ENCODE measurements around the gene SORBS2.
"Not testable (repeated sequence)": the region's sequence is repeated elsewhere in the genome, so short reads cannot be mapped to it uniquely, and the experiment has no call there.

SORBS2 gene

DNA sequence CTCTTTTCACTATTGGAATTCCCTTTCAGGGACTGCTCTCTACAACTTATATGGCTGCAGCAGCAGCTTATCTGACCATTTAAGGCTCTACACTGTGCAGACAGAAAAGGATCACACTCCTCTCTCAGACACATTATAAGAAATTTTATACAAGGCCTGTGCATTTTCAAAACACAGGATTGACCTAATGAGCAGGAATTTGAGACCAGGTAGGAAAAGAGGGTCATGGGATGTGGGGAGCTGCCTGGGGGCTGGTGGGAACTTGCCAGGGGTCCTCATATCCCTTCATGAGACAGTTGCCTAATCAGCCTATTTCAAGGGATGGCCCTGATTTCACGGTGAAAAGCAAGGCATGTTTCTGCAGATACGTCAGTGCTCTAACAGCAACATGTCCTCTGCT lies 77.1 kb downstream of the SORBS2 start:
- DNase-seq, result no peak

DNA sequence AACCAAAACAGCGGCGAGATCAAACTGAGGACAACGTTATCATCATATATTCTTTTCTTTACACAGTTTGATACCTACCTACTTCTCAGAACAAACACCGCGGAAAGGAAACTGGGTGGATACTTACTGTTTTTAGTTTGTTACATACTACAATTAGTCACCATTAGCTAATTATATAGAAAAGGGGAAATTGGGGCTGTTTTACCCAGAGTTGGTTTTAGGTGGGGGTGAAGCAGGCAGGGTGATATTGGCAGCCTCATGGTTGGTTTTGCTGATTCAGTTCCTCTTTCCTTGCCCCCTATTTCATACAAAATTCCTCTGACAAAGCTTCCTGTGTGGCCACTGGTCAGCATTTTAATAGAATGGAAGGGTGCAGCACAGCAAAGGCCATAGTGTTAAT lies 77.8 kb downstream of the SORBS2 start:
- no peak for DNase-seq

- DNase-seq, result no peak
These were observed 81.0 kb downstream of the SORBS2 start for GRCh38 chr4:185730849-185731608.

DNA sequence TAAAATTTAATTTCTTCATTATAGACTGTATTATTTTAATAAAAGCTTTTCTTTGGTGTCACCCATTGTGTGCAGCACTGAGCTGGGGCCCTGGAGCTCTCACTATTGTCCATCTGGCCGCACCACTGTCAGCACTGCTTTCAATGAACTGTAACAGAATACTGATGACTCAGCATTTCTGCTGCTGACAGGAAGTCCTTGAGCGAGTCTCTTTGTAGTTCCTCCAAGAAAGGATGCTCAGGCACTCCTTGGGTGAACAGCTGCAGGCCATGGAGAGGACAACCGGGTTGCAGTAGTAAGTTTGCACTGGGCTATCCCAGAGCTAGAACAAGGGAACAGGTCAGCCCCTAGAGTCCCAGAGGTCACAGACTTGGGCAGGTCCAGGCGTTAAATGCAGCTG lies 81.6 kb downstream of the SORBS2 start:
- no peak for DNase-seq

DNA sequence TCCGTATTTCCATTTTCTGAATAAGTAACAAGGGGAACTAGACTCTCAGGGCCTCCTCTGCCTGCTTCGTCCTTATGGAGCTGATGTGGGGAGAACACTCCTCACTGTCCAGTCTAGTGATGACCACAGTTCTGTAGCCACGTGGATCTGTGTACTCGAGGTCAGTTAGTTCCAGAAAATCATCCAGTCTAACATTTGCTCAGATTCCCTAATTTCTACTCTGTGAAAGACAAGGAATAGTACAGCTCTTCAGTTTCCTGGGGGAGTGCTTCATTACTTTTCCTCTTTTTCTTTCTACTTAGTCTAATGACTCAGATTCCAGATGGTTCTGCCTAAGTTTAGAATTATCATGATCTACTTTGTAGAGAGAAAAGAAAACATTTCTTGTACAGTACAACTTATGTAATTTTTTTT lies 82.6 kb downstream of the SORBS2 start:
- no peak for DNase-seq

DNA sequence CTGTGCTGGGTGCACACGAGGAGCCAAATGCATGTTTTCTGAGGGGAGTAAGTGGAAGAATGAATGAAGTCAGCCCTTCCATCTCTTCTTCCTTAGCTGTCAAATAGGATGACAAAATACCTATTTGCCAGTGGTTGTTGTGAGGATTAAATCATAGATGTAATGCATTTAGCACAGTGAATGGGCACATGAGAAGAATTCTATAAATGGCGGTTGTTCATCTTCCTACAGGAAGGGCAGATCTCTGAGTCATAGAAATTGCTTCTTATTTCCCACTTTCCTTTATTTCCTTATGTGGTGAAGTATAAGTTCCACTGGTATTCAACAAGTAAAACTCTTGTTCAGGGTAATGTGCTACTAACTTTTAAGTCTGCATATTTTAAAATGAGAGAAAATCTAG lies 83.1 kb downstream of the SORBS2 start:
- DNase-seq, result no peak

GRCh38 chr4:185726931-185727330 lies 85.1 kb downstream of the SORBS2 start:
- DNase-seq, result no peak

DNA sequence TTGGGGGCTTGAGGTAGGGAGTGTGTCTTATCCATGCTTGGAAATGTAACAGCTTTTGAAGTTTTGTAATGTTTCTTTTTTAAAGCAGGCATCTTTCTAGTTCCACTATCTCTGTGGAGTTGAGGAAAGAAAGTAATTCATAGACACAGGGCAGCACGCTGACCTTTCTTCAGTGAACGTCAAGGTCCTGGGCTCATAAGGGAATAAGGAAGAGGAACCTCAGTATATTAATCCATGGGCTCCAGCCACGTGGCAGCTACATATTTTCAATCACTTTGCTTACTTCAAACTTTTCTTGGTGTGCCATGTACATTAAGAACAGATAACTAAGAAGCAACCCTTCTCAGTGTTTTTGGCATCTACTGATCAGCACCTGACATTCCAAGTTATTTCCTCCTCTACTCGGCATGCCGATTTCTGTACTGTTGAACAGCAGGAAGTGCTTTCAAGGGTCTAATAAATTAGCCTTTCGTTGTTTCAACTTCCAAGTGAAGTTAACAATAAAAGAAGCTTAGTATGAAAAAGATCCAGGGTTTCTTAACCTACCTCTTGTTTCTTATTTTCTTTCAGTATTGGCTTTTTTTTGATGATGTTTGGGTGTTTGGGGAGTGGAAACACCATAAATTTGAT lies 88.2 kb downstream of the SORBS2 start:
- no peak for DNase-seq

GRCh38 chr4:185722029-185722316 lies 90.0 kb downstream of the SORBS2 start:
- no peak for DNase-seq

DNA sequence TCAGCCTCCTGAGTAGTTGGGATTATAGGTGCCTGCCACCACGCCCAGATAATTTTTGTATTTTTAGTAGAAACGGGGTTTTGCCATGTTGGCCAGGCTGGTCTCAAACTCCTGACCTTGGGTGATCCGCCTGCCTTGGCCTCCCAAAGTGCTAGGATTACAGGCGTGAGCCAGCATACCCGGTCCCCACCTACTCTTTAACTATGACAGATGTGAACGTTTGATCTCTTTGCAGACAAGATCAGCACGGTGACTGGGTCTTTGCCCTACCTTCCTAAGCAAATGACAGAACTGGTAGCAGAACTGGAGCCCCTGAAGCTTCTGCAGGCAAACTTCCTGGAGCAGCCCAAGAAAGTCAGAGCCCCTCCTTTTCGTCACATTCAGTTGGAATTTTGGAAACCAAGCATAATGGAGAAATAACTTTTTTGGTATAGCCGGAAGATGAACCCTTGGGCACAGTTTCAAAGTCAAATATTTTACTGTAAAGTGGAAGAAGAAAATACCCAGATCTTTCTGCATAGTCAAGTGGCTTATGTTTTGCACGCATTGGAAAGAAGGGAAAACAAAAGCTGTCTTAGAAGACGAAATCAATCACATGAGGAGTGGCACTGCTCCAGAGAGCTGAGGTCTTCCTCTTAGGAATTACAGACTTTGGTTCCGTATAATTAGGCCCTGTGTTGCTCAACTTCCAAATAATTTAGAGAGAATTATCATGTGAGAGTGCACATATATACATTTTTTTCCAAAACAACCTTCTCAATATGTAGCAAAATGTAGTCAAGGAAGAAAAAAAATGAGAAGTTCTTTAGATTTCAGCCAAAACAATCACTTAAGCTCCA lies 90.6 kb downstream of the SORBS2 start:
- no peak for DNase-seq

DNA sequence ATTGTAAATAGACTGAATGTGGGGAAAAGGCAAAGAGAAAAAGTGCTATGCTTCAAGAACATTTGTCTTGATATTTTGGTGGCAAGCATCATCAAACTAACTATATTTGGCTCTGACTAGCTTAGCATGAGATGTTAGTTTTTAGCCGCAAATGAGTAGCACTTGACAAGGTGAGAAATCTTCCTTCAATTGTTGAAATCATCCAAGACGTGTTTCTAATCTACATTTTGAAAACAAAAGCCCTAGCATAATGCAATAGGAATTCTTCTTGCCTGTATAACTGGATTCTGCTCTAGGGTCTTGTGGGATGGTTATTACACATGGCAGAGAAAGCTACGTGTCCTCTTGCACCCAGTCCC lies 92.5 kb downstream of the SORBS2 start:
- DNase-seq, result no peak

- DNase-seq, result no peak
These were observed 93.2 kb downstream of the SORBS2 start for GRCh38 chr4:185718578-185719499.

DNA sequence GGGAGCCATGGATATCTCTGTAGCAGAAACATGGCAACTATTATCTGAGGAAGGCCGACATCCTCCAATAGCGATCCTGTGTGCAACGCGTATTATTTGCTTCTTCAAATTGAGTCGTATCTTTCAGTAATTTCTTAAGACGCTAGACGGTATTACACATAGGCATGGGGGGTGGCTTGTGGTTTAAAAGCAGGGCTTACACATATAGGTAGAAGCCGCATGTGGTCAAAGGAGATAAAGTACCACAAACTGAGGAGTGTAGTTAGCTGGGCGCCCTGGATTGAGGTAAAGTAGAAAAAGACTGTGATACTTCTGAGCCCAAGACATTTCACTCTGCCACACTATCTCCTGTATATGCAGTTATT lies 94.6 kb downstream of the SORBS2 start:
- no peak for DNase-seq

DNA sequence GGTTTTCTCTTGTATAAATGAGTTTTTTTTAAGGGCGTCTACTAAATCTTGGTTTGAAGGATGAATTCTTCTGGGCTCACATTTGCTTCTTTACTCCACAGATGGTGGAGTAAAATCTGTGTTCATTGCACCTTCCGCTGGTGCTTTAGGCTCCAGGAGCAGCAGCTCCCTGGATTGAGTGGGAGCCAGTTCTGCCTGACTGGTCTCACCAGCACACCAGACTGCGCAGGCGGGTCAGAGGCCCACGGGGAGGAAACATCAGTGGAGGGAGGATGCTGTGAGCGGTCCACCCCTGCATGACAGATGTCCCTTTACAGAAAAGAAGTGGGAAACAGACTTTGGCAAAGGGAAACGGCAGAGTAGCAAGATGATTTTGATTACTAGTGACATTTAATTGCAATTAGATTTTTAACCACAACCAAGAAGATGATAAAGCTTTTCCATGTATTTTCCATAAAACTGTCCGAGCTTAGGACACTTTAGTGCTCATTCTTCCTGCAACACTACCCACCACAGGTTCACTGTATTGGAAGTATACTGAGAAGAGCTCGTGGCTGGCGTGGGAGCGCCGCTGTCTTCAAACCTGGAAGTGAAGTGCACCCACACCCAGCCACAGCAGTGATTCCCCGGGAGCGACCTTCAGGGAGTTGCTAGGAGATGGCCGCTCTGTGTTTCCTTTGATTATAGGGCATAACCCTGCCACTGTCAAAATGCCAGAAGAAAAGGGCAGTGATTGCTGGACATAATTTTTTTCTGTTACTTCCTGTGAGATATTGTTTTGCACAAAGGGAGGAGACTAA lies 95.2 kb downstream of the SORBS2 start:
- DNase-seq, result no peak

GRCh38 chr4:185716141-185716551 lies 95.8 kb downstream of the SORBS2 start:
- no peak for DNase-seq

GRCh38 chr4:185714524-185714923 lies 97.5 kb downstream of the SORBS2 start:
- not testable (repeated sequence) for DNase-seq

DNA sequence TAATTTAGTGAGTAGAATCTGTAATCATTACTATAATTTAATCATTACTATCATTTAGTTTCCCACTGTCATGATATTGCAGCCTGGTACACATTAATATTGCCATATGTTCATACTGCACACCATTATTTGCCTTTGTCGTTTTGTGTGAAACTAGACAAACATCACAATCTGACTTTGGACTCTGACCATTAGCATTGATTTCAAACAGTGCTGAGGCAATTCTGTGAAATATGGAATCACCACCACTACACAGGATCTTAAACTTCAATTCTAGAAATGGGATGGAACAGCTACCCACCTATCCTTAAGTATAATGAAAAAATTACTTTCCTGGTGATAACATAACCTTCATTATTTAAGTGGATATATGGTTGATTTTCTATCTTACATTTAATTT lies 98.3 kb downstream of the SORBS2 start:
- no peak for DNase-seq

GRCh38 chr4:185713272-185713671 lies 98.7 kb downstream of the SORBS2 start:
- no peak for DNase-seq

- DNase-seq, result no peak
These were observed 99.5 kb downstream of the SORBS2 start for GRCh38 chr4:185712350-185713024.

DNA sequence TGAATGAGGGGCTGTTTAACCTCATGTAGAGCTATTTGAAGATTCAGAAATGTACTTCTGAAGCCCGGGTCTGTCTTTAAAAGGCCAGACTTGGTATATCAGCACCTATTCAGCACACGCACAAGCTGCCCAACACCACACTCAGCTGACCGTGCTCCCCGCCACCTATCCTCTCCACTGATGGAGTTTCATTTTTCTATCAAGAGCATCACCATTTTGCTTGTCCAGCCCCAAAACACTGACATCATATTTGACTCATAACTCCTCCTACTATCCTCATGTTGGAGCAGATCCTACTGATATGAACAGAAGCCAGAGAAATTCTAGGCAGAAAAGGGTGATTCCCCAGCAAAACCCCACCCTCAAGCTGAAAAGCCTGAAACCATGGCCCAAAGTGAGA lies 100.3 kb downstream of the SORBS2 start:
- no peak for DNase-seq

GRCh38 chr4:185710487-185710995 lies 101.5 kb downstream of the SORBS2 start:
- no peak for DNase-seq

All from effector CD8-positive, alpha-beta T cell (primary cell).